C4-2B (cell line): ENCODE measurements around the gene SHQ1.
"Not testable (repeated sequence)": the region's sequence is repeated elsewhere in the genome, so short reads cannot be mapped to it uniquely, and the experiment has no call there.

Experiments used
- H3K27ac ChIP-seq: fragments of 450-650 bp; 2 replicates; pipeline ENCODE4 v1.5.1; 2017
- CTCF ChIP-seq: fragments of 450-650 bp; conservative IDR thresholded peaks from 2 replicates; pipeline ENCODE4 v1.5.1; 2017; ENCODE audit warnings: mild to moderate bottlenecking
- ZFX ChIP-seq: fragments of 450-650 bp; IDR thresholded peaks from 2 replicates; pipeline ENCODE4 v1.6.1; 2017

The SHQ1 gene

GRCh38 chr3:72722930-72723726 lies 125.1 kb downstream of the SHQ1 start:
- H3K27ac ChIP-seq = peak overlapping the region; percentile 31
- TF ChIP-seq CTCF (no peak), ZFX (no peak)

- H3K27ac ChIP-seq = peak overlapping the region; percentile 31
- TF ChIP-seq CTCF (no peak), ZFX (no peak)
These were observed 126.4 kb downstream of the SHQ1 start for GRCh38 chr3:72721683-72722381.

- no peak for TF ChIP-seq CTCF
- no peak for TF ChIP-seq ZFX
- no peak overlapping the region for H3K27ac ChIP-seq
These were observed 127.7 kb downstream of the SHQ1 start for GRCh38 chr3:72720566-72720965.

- H3K27ac ChIP-seq = no peak overlapping the region
- TF ChIP-seq CTCF (no peak), ZFX (no peak)
These were observed 129.1 kb downstream of the SHQ1 start for GRCh38 chr3:72719137-72719536.

GRCh38 chr3:72714135-72714534 lies 134.1 kb downstream of the SHQ1 start:
- not testable (repeated sequence) for H3K27ac ChIP-seq

- H3K27ac ChIP-seq = not testable (repeated sequence)
These were observed 137.8 kb downstream of the SHQ1 start for GRCh38 chr3:72710471-72710870.

- no peak overlapping the region for H3K27ac ChIP-seq
- TF ChIP-seq CTCF = no peak
- TF ChIP-seq ZFX = no peak
These were observed 139.8 kb downstream of the SHQ1 start for GRCh38 chr3:72708441-72708840.

- no peak overlapping the region for H3K27ac ChIP-seq
- TF ChIP-seq CTCF (no peak), ZFX (no peak)
These were observed 145.2 kb downstream of the SHQ1 start for GRCh38 chr3:72702997-72703396.
